ENCODE measurements around the gene ATP1A4. TPM values are rescaled to one million over a fixed set of nuclear protein-coding genes. Genes with fewer than 3 reads are reported as not detected.

The ATP1A4 gene
- total and polyA plus RNA-seq, 2 experiments from 2014 or later = not detected

- H4K20me1 ChIP-seq (ENCODE audit: insufficient read depth) = no peaks in the 10 kb centered on the region
- H3K27me3 ChIP-seq (replicated peaks; ENCODE audit: insufficient read depth) = no peaks in the 10 kb centered on the region
- no peaks in the 10 kb centered on the region for H3K9me3 ChIP-seq (ENCODE audit: low read depth)
- TF ChIP-seq EZH2phosphoT487 (IDR thresholded peaks at IDR 0.05; ENCODE audit: insufficient read depth, low read depth) (no peak), EZH2 (IDR thresholded peaks at IDR 0.05; ENCODE audit: insufficient read depth, poor library complexity, severe bottlenecking) (no peak)
- no peaks in the 10 kb centered on the region for H3F3A ChIP-seq (ENCODE audit: insufficient read depth)
- H3K9ac ChIP-seq = no peak overlapping the region
- no peak overlapping the region for H2AFZ ChIP-seq
- H3K79me2 ChIP-seq (ENCODE audit: insufficient read depth) = no peaks in the 10 kb centered on the region
- no peak overlapping the region for H3K4me2 ChIP-seq (ENCODE audit: unreplicated experiment)
- H3K36me3 ChIP-seq (ENCODE audit: low read depth) = no peaks in the 10 kb centered on the region
- no peaks in the 10 kb centered on the region for H3K4me1 ChIP-seq (ENCODE audit: insufficient read depth)
- H3K9me2 ChIP-seq (ENCODE audit: insufficient read depth) = no peaks in the 10 kb centered on the region
- WGBS, 2 experiments (ENCODE audit: low coverage in 1 of 2, low lambda C conversion rate in 2 of 2, missing lambda C conversion rate in 2 of 2) = 78 to 92% methylated on average over 3 to 5 of the region's 5 CpGs
- no peak overlapping the region for H3K4me3 ChIP-seq
- H3K27ac ChIP-seq = no peak overlapping the region
- in situ Hi-C loops (cut with MboI) = no loop called here
- DNase-seq = no peak
These were observed 5.0 kb downstream of the ATP1A4 start for GRCh38 chr1:160156361-160156760.

GRCh38 chr1:160157174-160157573 lies 5.8 kb downstream of the ATP1A4 start:
- 72 to 79% methylated on average over 4 of the region's 4 CpGs for WGBS, 2 experiments (ENCODE audit: low coverage in 1 of 2, low lambda C conversion rate in 2 of 2, missing lambda C conversion rate in 2 of 2)

GRCh38 chr1:160158031-160158430 lies 6.6 kb downstream of the ATP1A4 start:
- no peak for DNase-seq
- H3K27ac ChIP-seq = no peak overlapping the region

More at GRCh38 chr1:160157174-160157573, 5.8 kb downstream of the ATP1A4 start:
- Histone ChIP-seq H3K4me2 (ENCODE audit: unreplicated experiment) (no peak overlapping the region), H3K79me2 (ENCODE audit: insufficient read depth) (no peaks in the 10 kb centered on the region), H3F3A (ENCODE audit: insufficient read depth) (no peaks in the 10 kb centered on the region), H3K27me3 (replicated peaks; ENCODE audit: insufficient read depth) (no peaks in the 10 kb centered on the region), H3K9me2 (ENCODE audit: insufficient read depth) (no peaks in the 10 kb centered on the region), H3K27ac (no peak overlapping the region), H2AFZ (no peak overlapping the region), H3K9ac (no peak overlapping the region), H3K4me1 (ENCODE audit: insufficient read depth) (no peaks in the 10 kb centered on the region), H4K20me1 (ENCODE audit: insufficient read depth) (no peaks in the 10 kb centered on the region), H3K4me3 (no peak overlapping the region), H3K36me3 (ENCODE audit: low read depth) (no peaks in the 10 kb centered on the region), H3K9me3 (ENCODE audit: low read depth) (no peaks in the 10 kb centered on the region)
- in situ Hi-C loops (cut with MboI) = no loop called here
- DNase-seq = no peak
- TF ChIP-seq EZH2phosphoT487 (IDR thresholded peaks at IDR 0.05; ENCODE audit: insufficient read depth, low read depth) (no peak), EZH2 (IDR thresholded peaks at IDR 0.05; ENCODE audit: insufficient read depth, poor library complexity, severe bottlenecking) (no peak)

GRCh38 chr1:160158534-160158933 lies 7.1 kb downstream of the ATP1A4 start:
- Histone ChIP-seq H3F3A (ENCODE audit: insufficient read depth) (no peaks in the 10 kb centered on the region), H3K27me3 (replicated peaks; ENCODE audit: insufficient read depth) (no peaks in the 10 kb centered on the region), H3K9ac (no peak overlapping the region), H3K4me1 (ENCODE audit: insufficient read depth) (no peaks in the 10 kb centered on the region), H3K4me3 (no peak overlapping the region), H3K4me2 (ENCODE audit: unreplicated experiment) (no peak overlapping the region), H3K9me2 (ENCODE audit: insufficient read depth) (no peaks in the 10 kb centered on the region), H4K20me1 (ENCODE audit: insufficient read depth) (no peaks in the 10 kb centered on the region), H3K36me3 (ENCODE audit: low read depth) (no peaks in the 10 kb centered on the region), H3K79me2 (ENCODE audit: insufficient read depth) (no peaks in the 10 kb centered on the region), H2AFZ (no peak overlapping the region), H3K9me3 (ENCODE audit: low read depth) (no peaks in the 10 kb centered on the region), H3K27ac (no peak overlapping the region)
- no peak for TF ChIP-seq EZH2phosphoT487 (IDR thresholded peaks at IDR 0.05; ENCODE audit: insufficient read depth, low read depth)
- TF ChIP-seq EZH2 (IDR thresholded peaks at IDR 0.05; ENCODE audit: insufficient read depth, poor library complexity, severe bottlenecking) = no peak
- no peak for DNase-seq
- WGBS, 2 experiments (ENCODE audit: low coverage in 1 of 2, low lambda C conversion rate in 2 of 2, missing lambda C conversion rate in 2 of 2) = 55 to 69% methylated on average over 3 to 4 of the region's 4 CpGs
- in situ Hi-C loops (cut with MboI) = no loop called here

More at GRCh38 chr1:160158031-160158430, 6.6 kb downstream of the ATP1A4 start:
- no peaks in the 10 kb centered on the region for H3K79me2 ChIP-seq (ENCODE audit: insufficient read depth)
- H4K20me1 ChIP-seq (ENCODE audit: insufficient read depth) = no peaks in the 10 kb centered on the region
- H3K4me3 ChIP-seq = no peak overlapping the region
- H3K9me3 ChIP-seq (ENCODE audit: low read depth) = no peaks in the 10 kb centered on the region
- no peak overlapping the region for H3K4me2 ChIP-seq (ENCODE audit: unreplicated experiment)
- TF ChIP-seq EZH2phosphoT487 (IDR thresholded peaks at IDR 0.05; ENCODE audit: insufficient read depth, low read depth) (no peak), EZH2 (IDR thresholded peaks at IDR 0.05; ENCODE audit: insufficient read depth, poor library complexity, severe bottlenecking) (no peak)
- no peaks in the 10 kb centered on the region for H3K27me3 ChIP-seq (replicated peaks; ENCODE audit: insufficient read depth)
- H3F3A ChIP-seq (ENCODE audit: insufficient read depth) = no peaks in the 10 kb centered on the region
- in situ Hi-C loops (cut with MboI) = no loop called here
- no peaks in the 10 kb centered on the region for H3K4me1 ChIP-seq (ENCODE audit: insufficient read depth)
- H3K9ac ChIP-seq = no peak overlapping the region
- no peaks in the 10 kb centered on the region for H3K36me3 ChIP-seq (ENCODE audit: low read depth)
- no peak overlapping the region for H2AFZ ChIP-seq
- 69 to 72% methylated on average over 3 of the region's 3 CpGs for WGBS, 2 experiments (ENCODE audit: low coverage in 1 of 2, low lambda C conversion rate in 2 of 2, missing lambda C conversion rate in 2 of 2)
- H3K9me2 ChIP-seq (ENCODE audit: insufficient read depth) = no peaks in the 10 kb centered on the region

GRCh38 chr1:160159846-160160245 lies 8.4 kb downstream of the ATP1A4 start:
- TF ChIP-seq EZH2phosphoT487 (IDR thresholded peaks at IDR 0.05; ENCODE audit: insufficient read depth, low read depth) = no peak
- no peak for TF ChIP-seq EZH2 (IDR thresholded peaks at IDR 0.05; ENCODE audit: insufficient read depth, poor library complexity, severe bottlenecking)
- Histone ChIP-seq H3K4me3 (no peak overlapping the region), H3K4me1 (ENCODE audit: insufficient read depth) (no peaks in the 10 kb centered on the region), H3K79me2 (ENCODE audit: insufficient read depth) (no peaks in the 10 kb centered on the region), H4K20me1 (ENCODE audit: insufficient read depth) (no peaks in the 10 kb centered on the region), H3K9me2 (ENCODE audit: insufficient read depth) (no peaks in the 10 kb centered on the region), H3K27me3 (replicated peaks; ENCODE audit: insufficient read depth) (no peaks in the 10 kb centered on the region), H2AFZ (no peak overlapping the region), H3K4me2 (ENCODE audit: unreplicated experiment) (no peak overlapping the region), H3K36me3 (ENCODE audit: low read depth) (no peaks in the 10 kb centered on the region), H3F3A (ENCODE audit: insufficient read depth) (no peaks in the 10 kb centered on the region), H3K9me3 (ENCODE audit: low read depth) (no peaks in the 10 kb centered on the region), H3K27ac (no peak overlapping the region), H3K9ac (no peak overlapping the region)
- in situ Hi-C loops (cut with MboI) = no loop called here
- peak; percentile 12 for DNase-seq
